Stimulated activated CD8-positive, alpha-beta memory T cell treated with anti-CD3 and anti-CD28 coated beads, Interleukin-12 subunit alpha, Interleukin-12 subunit beta, amount 100 ng/mL, for 24 hours (primary cell): ENCODE data around the gene ADPGK.
A peak's percentile ranks its signal among the peaks of the same experiment; 100 is the strongest.
"Not testable (repeated sequence)": the region's sequence is repeated elsewhere in the genome, so short reads cannot be mapped to it uniquely, and the experiment has no call there.

Experiments
- DNase-seq: peaks from one replicate; pipeline ENCODE4 v3.0.0-alpha.2; 2020; ENCODE audit errors: extremely low read depth

ADPGK gene

DNA sequence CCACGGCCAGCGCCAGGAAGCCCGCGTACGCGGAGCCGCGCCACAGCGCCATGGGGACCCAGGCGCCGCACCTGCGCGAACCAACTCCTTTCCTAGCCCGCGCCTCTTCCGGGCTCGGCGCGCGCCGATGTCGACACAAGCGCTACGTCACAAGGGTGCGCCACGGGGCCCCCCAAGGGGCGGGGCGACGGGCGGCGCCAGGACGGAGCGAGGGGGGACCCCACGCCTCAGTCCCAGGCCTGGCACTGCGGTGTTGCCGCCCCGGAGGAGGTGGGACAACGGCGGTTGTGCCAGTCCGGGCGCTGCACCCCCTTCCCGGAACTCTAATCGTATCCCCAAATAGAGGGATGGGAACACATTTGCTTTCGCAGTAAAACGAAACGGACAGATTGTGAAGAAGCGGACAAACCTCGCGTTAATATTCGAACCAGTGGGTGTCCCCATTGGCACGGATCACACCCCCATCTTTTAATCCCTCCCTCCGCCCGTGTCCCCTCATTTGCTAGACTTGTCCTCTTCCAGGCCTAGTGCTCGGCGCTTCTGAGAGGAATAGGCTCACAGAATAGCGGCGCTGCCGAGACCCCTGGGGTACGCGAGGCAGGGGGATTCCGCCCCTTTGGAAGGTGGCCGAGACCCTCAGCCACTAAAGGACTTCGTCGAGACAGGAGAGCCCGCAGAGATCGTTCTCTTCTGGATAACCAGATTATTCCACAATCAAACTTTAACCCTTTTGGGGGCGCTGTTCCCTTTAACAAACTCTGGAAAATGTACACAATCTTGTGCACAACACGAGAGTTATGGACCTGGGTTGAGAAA is at the start of gene ADPGK:
Gene ADPGK, minus strand, starts transcription at position 119 of the 816 bp plus-strand sequence. Its CDS starts 67 bp downstream, at position 52.
- peak; percentile 80 for DNase-seq

DNA sequence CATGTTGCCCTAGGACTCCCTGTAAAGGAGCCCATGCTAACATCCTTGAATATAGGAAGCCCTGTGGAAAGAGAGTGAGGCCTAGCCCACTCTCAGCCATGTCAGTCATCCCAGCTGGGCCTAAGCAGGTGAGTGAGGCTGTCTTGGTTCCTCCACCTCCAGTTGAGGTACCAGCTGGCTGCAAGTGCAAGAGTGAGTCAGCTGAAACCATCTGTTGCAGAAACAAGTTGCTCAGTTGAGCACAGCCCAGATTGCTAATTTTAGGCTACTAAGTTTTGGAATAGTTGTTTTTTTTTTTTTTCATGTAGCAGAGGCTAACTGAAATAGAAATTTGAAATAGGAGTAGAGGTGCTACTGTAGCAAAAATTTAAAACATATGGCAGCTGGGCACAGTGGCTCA is 43.7 kb upstream of the ADPGK start:
- DNase-seq, result no peak

DNA sequence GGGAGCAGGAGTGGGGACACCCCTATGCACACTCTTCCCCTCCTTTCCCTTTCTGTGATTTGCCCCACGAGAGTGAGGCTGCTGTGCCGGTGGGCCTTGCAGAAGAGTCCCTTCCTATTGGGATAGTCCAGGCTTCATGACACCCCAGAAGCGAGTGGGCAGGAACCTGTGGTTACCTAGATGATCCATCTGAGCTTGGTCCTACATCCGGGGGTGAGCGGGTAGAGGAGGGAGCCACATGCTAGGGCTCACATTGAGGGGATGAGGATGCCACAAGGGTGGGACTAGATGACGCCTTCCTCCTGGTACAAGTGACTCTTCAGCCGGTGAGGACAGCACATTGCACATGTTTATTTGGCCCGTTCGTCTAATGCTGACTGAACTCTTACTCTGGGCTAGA is 43.1 kb upstream of the ADPGK start:
- no peak for DNase-seq

DNA sequence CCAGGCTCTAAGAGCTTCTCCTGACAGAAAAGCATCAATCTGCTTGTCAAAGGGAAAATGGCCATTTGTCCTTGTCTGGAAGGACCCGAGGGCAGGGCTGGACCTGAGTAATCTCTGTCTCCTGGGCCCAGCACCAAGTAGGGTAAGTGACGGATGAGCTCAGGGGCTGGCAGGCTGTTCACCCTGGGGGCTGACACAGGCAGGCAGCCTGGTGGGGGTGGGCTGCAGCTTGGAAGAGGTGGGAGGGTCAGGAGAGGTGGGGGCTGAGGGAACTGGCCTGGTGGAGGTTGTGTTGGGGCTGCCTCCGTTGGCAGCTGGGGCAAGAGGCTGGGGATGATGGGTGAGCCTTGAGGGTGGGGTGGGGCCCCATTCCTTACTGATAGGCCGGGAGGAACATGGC is 42.3 kb upstream of the ADPGK start:
- DNase-seq, result no peak

DNA sequence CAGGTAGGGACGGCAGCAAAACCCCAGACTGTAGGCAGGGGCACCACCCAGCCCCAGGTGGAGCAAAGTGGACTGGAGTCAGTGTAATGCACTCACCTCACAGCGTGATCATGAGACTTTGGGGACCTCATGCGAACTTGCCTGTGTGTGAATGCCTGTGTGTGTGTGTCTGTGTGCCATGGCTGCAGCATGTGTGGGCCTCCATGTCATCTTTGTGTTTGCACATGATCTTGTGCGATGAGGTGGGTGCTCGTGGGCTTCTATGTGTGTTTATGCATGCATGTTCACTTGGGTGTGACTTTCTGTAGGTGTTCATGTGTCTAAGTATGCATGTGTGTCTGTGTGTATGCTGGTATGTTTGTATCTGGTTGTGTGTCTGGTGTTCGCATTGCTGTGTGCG is 41.2 kb upstream of the ADPGK start:
- no peak for DNase-seq

DNA sequence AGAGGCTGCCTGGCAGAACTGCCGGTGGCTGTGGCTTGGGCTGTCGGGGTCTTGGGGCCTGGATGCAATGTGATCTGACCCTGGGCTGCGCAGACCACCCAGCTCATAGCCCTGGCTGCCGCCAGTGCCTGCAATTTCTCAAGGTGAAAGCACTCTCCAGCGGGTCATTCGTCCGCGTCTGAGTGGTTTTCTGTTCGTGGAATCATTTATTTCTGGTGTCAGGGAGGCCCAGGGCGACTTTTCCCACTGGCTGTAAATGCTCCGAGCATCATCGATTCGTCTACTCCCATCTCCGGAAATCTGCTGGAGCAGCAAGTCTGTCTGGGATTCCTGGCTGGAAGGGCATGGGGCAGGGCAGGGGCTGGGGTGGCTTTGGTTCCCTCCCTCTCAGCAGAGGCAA is 40.6 kb upstream of the ADPGK start:
- no peak for DNase-seq

DNA sequence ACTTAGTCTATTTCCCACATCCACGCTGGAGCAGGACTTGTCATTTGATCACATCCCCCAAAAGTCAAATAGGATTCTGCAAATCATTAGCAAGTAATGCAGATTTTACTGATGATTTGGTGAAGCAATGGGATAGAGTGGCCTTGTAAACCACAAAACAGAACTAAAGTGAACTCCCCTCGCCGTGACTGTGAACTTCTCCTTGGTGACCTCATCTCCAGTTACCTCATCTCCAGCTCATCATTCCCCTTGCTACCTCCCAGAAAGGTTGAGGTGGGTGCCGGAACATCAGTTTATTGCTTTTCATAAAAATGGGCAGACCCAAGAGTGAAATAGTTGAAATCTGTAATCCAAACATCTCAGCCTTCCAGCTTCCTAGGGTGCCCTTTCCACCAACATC is 36.7 kb upstream of the ADPGK start:
- DNase-seq, result no peak

DNA sequence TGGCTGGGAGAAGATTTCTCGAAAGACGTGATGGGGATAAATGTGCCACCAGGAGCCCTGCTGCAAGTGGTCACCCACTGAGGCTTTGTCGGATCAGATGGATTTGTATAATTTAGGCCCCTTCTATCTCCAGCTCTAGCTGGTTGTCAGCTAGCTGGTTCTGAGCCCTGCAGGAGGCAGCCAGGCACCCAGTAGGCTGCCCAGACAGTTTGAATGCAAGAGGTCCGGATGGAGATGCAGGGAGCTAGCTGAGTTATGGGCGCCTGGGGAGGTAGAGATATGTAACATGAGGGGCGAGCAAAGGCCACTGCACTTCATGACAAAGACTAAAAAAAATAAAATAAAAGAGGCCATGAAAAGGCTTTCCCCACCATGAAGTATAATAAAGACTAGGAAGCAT is 35.1 kb upstream of the ADPGK start:
- DNase-seq, result no peak

DNA sequence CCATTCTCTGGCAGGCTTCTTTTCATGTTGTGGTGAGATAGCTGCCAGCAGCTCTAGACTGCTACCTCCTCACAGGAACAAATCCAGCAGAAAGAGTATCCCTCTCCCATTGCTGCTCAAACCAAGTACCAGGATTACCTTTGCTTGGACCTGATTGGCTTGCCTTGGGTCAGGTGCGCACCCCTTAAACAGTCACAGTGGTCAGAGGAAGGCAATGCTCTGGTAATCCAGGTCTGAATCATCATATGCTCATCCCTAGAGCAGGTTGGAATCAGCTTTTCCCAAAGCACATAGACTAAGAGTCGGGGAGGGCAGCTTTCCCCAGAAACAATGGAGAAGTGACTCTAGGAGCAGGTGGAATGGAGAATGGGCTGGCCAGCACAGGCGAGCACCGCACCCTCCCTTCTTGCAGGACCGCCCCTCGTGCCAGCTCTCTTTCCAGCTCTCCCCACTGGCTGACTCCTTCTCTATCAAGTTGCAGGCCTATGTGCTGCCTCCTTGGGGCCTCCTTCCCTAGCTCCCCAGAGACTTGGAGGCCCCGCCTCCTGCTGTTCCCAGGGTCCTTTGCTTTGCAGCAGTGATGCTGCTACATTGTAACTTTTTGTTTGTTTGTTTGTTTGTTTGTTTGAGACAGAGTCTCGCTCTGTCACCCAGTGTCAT is 29.9 kb upstream of the ADPGK start:
- DNase-seq, result no peak

DNA sequence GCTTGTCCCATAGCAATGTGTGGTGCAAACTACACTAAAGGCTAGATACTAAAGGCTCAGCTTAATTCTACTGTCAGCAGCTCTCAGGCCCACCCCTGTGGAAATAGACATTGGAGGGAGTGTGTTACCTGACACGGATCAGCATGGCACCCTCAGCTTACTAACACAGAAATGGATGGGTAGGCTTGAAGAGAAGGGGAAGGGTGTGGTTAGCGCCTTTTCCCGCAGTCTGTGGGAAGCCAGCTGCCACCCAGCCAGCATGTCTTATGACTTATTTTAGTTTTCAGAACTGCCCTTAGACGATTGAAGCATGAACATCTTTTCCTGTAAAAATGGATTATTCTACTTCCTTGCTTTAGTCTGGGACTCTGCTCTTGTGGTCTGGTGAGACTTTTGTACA is 25.8 kb upstream of the ADPGK start:
- DNase-seq, result no peak

DNA sequence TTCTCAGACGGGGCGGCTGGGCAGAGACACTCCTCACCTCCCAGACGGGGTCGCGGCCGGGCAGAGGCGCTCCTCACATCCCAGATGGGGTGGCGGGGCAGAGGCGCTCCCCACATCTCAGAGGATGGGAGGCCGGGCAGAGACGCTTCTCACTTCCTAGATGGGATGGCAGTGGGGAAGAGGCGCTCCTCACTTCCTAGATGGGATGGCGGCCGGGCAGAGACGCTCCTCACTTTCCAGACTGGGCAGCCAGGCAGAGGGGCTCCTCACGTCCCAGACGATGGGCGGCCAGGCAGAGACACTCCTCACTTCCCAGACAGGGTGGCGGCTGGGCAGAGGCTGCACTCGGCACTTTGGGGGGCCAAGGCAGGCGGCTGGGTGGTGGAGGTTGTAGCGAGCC is 23.8 kb upstream of the ADPGK start:
- not testable (repeated sequence) for DNase-seq

DNA sequence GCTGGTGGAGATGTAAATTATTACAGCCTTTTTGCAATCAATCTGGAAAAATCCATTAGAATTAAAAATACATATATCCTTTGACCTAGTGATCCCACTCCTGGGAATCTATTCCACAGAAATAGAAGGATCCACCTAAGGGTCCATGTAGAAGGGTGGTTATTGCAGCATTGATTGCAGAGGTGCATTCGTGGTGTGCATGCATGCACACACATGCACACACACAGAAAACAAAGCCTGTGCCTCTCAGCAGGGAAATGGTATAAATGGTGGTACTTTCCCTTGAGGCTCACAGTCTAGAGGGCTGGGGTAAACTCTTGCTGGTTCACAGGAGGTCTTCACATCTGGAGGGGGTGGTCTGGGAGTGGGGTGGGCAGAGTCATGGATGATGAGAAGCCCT is 19.4 kb upstream of the ADPGK start:
- no peak for DNase-seq

DNA sequence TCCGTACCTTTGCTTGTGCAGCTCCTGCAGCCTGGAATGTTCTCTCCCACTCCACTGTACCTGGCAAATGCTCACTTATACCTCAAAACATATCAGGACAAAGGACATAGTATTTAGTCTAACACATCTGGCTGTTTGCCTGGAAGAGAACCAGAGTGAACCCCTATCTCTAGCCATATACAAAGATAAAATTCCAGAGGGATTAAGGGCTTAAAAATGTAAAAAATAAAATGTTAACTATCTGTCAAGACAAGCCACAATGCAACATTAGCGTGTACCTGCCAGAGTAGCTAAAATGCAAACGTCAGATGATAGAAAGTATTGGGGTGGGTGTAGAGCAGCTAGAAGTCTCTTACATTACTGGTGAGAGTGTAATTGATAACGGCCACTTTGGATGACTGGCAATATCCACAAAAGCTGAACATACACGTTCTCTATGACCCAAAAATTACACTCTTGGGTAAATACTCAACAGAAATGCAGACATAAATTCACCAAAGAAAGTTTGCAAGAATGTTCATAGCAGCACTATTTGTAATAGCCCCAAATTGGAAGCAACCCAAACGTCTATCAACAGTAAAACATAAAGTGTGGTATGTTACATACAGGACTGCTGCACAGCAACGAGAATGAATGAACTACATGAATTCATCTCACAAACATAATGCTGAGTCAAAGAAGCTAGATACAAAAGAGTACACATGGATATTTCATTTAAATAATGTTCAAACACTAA is 18.2 kb upstream of the ADPGK start:
- no peak for DNase-seq

DNA sequence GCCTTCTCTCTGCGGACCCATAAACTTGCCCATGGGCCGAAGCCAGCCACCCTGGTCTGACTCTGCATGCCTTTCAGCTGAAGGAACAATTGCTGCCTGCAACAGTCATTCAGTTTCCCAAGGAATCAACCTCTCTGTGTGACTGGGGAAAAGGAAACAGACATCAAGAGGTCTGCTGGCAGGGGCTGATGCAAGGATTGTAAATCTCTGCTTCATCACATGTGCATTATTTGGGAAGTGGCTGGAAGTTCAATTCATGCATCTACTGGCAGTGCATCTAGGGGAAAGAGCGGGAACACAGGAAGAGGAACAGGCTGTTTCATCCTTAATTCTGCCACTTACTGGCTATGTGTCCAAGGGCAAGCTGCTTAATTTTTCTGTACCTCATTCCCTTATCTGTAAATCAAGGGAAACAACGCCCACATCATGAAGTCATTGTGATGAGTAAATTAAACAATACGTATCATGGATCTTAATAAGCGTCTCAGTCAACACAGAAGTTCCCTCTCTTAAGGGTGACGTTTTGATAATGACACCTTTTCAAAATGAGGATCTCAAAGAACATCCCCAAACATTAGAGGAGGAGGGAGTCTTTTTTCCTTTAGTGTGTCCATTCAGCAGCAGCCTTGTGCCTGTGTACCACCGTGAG is 17.4 kb upstream of the ADPGK start:
- DNase-seq, result no peak

DNA sequence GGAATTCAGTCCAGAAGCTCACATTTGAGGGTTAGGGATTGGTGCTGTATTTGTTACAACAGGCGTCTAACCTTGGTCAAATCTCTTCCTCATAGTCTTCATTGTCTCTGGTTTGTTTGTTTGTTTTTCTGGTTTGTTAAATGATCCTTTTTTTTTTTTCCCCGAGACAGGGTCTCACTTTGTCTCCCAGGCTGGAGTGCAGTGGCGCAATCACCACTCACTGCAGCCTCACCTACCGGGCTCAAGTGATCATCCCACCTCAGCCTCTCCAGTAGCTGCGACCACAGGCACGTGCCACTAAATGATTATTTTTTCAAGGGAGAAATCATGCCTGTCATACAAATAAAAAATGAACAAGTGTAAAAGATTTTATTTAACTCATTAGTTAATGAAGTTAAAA is 14.3 kb upstream of the ADPGK start:
- no peak for DNase-seq

DNA sequence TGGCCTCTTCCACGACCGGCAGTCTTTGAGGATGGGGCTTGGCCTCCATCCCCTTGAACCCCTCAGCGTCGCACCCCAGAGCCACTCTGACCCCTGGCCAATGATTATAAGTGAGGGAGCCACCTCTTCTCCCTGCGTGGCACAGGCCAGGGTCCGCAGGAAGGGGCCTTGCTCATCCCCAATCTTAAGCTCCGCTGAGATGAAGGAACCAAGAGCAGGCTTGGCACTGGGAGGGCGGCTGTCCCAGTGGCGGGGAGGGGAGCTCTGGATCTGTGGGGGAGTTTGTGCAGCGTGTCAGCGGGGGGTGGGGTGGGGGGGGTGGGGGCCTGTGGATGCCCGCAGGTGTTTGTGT is 13.8 kb upstream of the ADPGK start:
- no peak for DNase-seq

DNA sequence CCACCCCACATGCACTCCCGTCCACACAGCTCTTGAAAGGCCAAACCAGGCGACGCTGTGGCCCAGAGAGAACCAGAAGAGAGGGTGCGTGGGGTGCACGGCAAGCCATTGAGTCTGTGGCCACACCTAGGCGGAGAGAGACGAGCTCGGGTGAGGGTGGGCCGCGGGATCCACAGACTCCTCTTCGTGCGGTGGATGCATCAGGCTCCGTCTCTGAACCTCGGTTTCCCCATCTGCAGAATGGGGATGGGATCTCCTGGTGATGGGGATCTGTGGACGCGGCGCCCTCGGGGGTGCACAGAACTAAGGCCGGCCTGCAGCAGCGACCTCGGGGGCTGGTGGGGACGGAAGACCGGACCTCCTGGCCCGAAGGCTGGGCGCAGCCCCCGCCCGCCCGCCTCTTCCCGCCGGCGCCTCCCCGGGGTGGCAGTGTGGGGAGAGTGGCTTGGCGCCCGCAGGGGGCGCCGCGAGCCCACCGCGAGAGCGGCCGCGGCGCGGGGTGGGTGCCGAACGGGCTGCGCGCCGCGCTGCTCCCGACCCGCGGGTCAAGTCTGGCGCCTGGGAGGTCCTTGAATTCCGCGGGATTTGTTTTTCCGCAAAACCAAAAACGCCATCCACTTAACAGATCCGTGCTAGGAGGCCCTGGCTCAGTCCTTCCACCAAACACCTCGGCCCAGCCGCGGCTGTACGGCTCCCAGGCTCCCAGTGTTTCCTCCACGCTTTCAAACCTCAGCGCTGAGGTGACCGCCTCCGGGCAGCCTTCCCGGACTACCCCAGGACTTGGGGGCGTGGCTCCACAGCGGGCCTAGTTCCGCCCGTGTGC is 13.2 kb upstream of the ADPGK start:
- DNase-seq, result no peak

DNA sequence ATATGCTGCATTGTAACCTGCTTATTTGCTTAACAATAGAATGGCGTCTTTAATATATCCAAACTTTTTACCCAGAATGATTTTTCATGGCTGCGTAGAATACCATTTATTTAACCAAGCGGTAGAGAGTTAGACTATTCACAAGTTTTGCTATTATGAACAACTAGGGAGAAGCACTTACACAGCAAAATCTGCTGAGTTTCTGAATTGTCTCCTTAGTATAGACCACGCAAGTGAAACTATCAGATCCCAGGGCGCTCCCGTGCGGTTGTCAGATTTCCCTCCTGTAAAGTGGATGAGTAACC is 12.6 kb upstream of the ADPGK start:
- no peak for DNase-seq

DNA sequence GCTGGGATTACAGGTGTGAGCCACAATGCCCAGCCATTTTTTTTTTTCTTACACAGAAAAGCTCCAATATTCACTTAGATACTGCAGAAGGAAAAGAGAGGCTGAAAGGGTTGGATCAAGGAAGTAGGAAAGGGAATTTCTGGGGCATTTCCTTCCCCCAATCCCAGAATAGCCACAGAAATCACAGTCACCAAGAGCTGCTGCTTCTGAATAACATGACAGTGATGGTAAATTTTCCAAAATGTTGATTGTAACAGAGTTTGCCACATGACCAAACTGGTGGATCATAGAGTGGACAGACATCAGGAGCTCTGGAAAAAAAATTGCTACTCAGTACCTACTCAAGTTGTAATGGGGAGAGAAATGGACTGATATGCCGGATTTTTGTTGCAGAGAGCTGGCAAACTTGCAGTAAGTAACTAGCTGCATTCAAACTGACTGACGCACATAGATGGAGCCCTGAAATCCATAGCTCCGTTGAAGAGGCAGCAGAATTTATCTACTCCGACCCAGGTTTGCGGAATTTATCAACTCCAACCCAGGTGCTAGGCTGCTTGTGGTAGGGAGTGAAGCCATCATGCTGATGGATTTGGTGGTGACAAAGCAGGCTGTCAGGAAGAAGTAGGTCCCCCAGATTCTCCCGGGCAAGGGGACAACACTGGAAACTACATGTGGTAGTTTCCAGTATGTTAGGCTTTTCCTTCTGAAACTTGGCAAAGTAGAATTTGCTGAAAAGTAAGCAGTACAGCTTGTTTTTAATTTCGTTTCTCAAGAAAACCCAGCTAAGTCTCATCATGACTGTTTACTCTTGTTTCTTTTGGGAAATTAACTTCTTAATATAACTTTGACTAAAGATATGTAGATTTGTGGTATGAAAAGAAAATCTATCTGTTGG is 10.5 kb upstream of the ADPGK start:
- DNase-seq, result no peak

DNA sequence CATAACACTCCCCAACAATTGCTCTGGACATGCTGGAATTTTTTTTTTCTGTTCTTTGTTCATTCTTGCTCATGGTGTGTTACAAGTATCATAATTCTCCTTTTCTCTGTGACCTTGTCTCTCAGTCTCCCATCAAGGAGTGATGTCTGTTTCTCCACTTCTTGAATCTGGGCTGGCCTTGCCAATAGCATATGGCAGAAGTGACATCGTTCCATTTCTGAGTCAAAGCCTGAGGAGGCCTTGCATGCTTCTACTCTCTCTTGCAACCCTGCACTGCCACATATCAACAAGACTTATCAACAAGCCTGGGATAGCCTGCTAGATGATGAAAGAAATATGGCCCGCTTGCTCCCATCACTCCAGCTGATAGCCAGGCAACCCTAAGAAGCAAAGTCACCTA is 8.9 kb upstream of the ADPGK start:
- no peak for DNase-seq
